IMR-90 (cell line): ENCODE results near the gene LENG1. TPM values are rescaled to one million over a fixed set of nuclear protein-coding genes. Genes with fewer than 3 reads are reported as not detected.

Experiments used
- ATAC-seq: fragments of 200-7000 bp; cut with Tn5 transposase; 2 replicates; pipeline ENCODE4 v1.9.1; 2020; ENCODE audit warnings: low read depth, mild to moderate bottlenecking, moderate library complexity
- BruUV-seq: library from RNA; stranded (reverse); fragments of 400-500 nt; replicated peaks from 2 replicates; lab custom pipeline; 2021; lab: Mats Ljungman, UMichigan
- CTCF ChIA-PET: fragments of 300-600 bp; formaldehyde crosslinking; extraction: SDS; loops from one replicate; lab custom pipeline; 2021; ENCODE audit warnings: antibody characterized with exemption; lab: Yijun Ruan, JAX
- POLR2A ChIA-PET: fragments of 300-600 bp; sonication (Branson Sonifier 250); formaldehyde crosslinking; loops from one replicate; lab custom pipeline; 2022; ENCODE audit warnings: antibody characterized with exemption; ENCODE audit not compliant: unreplicated experiment; lab: Charles Lee
- DNase-seq: peaks from one replicate; pipeline ENCODE4 v3.0.0; 2013
- H2AFZ ChIP-seq: replicated peaks from 2 replicates; pipeline ENCODE3; 2013; ENCODE audit warnings: low read length, mild to moderate bottlenecking; ENCODE audit not compliant: poor library complexity
- H2AK5ac ChIP-seq: 2 replicates; pipeline ENCODE4 v1.6.1; 2013; ENCODE audit warnings: low read depth, low read length, inconsistent platforms
- H2AK9ac ChIP-seq: replicated peaks from 2 replicates; pipeline ENCODE3; 2013; ENCODE audit warnings: mild to moderate bottlenecking, low read depth, low read length, moderate library complexity; ENCODE audit not compliant: poor library complexity
- H2BK120ac ChIP-seq: 2 replicates; pipeline ENCODE4 v1.6.1; 2013; ENCODE audit warnings: low read depth, low read length, inconsistent platforms
- H2BK15ac ChIP-seq: 3 replicates; pipeline ENCODE4 v1.6.1; 2013; ENCODE audit warnings: low read depth, low read length, inconsistent platforms
- H2BK20ac ChIP-seq: 2 replicates; pipeline ENCODE4 v1.6.1; 2013; ENCODE audit warnings: low read depth, mild to moderate bottlenecking, inconsistent platforms, low read length, moderate library complexity
- H2BK5ac ChIP-seq: 2 replicates; pipeline ENCODE4 v1.6.1; 2013; ENCODE audit warnings: mild to moderate bottlenecking, low read depth, low read length, inconsistent platforms; ENCODE audit not compliant: poor library complexity, severe bottlenecking
- H3K14ac ChIP-seq: replicated peaks from 2 replicates; pipeline ENCODE4 v1.6.1; 2013; ENCODE audit warnings: low read depth, low read length, inconsistent platforms
- H3K18ac ChIP-seq: 2 replicates; pipeline ENCODE4 v1.6.1; 2013; ENCODE audit warnings: low read depth, low read length, control low read depth
- H3K23ac ChIP-seq: 2 replicates; pipeline ENCODE4 v1.6.1; 2013; ENCODE audit warnings: low read depth, low read length, inconsistent platforms
- H3K27ac ChIP-seq: 2 replicates; pipeline ENCODE4 v1.5.1; 2013; ENCODE audit warnings: mild to moderate bottlenecking, control low read depth, low read length; ENCODE audit not compliant: insufficient read depth
- H3K27me3 ChIP-seq: 2 replicates; pipeline ENCODE4 v1.6.1; 2013; ENCODE audit warnings: low read length; ENCODE audit not compliant: control insufficient read depth, insufficient read depth
- H3K36me3 ChIP-seq: 2 replicates; pipeline ENCODE4 v1.6.1; 2013; ENCODE audit warnings: low read length, mixed read lengths; ENCODE audit not compliant: control insufficient read depth, insufficient read depth
- H3K4ac ChIP-seq: 2 replicates; pipeline ENCODE4 v1.6.1; 2013; ENCODE audit warnings: low read depth, low read length, inconsistent platforms
- H3K4me1 ChIP-seq: 2 replicates; pipeline ENCODE4 v1.6.1; 2013; ENCODE audit warnings: low read length, mixed read lengths; ENCODE audit not compliant: control insufficient read depth, insufficient read depth
- H3K4me2 ChIP-seq: 2 replicates; pipeline ENCODE4 v1.6.1; 2013; ENCODE audit warnings: low read depth, mild to moderate bottlenecking, control low read depth, low read length, moderate library complexity
- H3K4me3 ChIP-seq: 2 replicates; pipeline ENCODE4 v1.5.1; 2013; ENCODE audit warnings: low read depth, mild to moderate bottlenecking, control low read depth, low read length, moderate library complexity; ENCODE audit not compliant: insufficient read depth
- H3K56ac ChIP-seq: 2 replicates; pipeline ENCODE4 v1.6.1; 2013; ENCODE audit warnings: low read length, inconsistent platforms; ENCODE audit not compliant: insufficient read depth; ENCODE audit errors: extremely low read depth
- H3K79me1 ChIP-seq, 2 experiments: 2 replicates each; pipeline ENCODE4 v1.6.1; 2013; ENCODE audit warnings: low read length in 2 of 2, inconsistent platforms in 1 of 2, low read depth in 1 of 2
- H3K9ac ChIP-seq: 2 replicates; pipeline ENCODE4 v1.6.1; 2013; ENCODE audit warnings: low read depth, low read length, control low read depth
- H3K9me1 ChIP-seq: 2 replicates; pipeline ENCODE4 v1.6.1; 2013; ENCODE audit warnings: low read length, inconsistent platforms; ENCODE audit not compliant: insufficient read depth
- H3K9me3 ChIP-seq: 2 replicates; pipeline ENCODE4 v1.6.1; 2013; ENCODE audit warnings: low read length; ENCODE audit not compliant: control insufficient read depth, insufficient read depth
- H4K20me1 ChIP-seq: 2 replicates; pipeline ENCODE4 v1.6.1; 2013; ENCODE audit warnings: low read length, inconsistent platforms; ENCODE audit not compliant: insufficient read depth
- H4K5ac ChIP-seq: 2 replicates; pipeline ENCODE4 v1.6.1; 2013; ENCODE audit warnings: mild to moderate bottlenecking, low read depth, low read length, control low read depth
- H4K8ac ChIP-seq, 2 experiments: 2 replicates each; pipeline ENCODE4 v1.6.1; 2013; ENCODE audit warnings: low read depth in 2 of 2, low read length in 2 of 2, control low read depth in 1 of 2, inconsistent platforms in 1 of 2
- H4K91ac ChIP-seq: 2 replicates; pipeline ENCODE4 v1.6.1; 2013; ENCODE audit warnings: low read depth, low read length, inconsistent platforms; ENCODE audit not compliant: insufficient read depth
- CEBPB ChIP-seq: IDR thresholded peaks from 2 replicates; pipeline ENCODE4 v1.6.1; 2012; ENCODE audit warnings: low read depth, low read length, improper control_type of control experiment
- CHD1 ChIP-seq: IDR thresholded peaks from 2 replicates; pipeline ENCODE4 v1.6.1; 2012; ENCODE audit warnings: low read depth, low read length, improper control_type of control experiment
- ELK1 ChIP-seq: fragments of 150-350 bp; IDR thresholded peaks from 2 replicates; pipeline ENCODE4 v1.6.1; 2016; ENCODE audit warnings: low read depth, mild to moderate bottlenecking, low read length, moderate library complexity, borderline replicate concordance
- MAFK ChIP-seq: IDR thresholded peaks from 2 replicates; pipeline ENCODE4 v1.6.1; 2012; ENCODE audit warnings: low read depth, low read length, improper control_type of control experiment
- MXI1 ChIP-seq: IDR thresholded peaks from 2 replicates; pipeline ENCODE4 v1.6.1; 2012; ENCODE audit warnings: low read depth, mild to moderate bottlenecking, low read length, moderate library complexity, borderline replicate concordance
- NFE2L2 ChIP-seq: fragments of 150-350 bp; IDR thresholded peaks from 2 replicates; pipeline ENCODE4 v1.6.1; 2016; ENCODE audit warnings: low read depth, mild to moderate bottlenecking, low read length
- POLR2A ChIP-seq: IDR thresholded peaks from 2 replicates; pipeline ENCODE4 v1.6.1; 2012; ENCODE audit warnings: mild to moderate bottlenecking, low read depth, low read length
- USF2 ChIP-seq: fragments of 150-350 bp; IDR thresholded peaks from 2 replicates; pipeline ENCODE4 v1.6.1; 2017; ENCODE audit warnings: mild to moderate bottlenecking, antibody characterized with exemption, low read length, low read depth
- WGBS, 2 experiments: methylation state at CpG; one replicate each; pipeline versions ENCODE4 v1.1.5 to v1.1.7; 2013; ENCODE audit warnings: missing lambda C conversion rate in 2 of 2; ENCODE audit not compliant: insufficient read length in 1 of 2; ENCODE audit errors: extremely low coverage in 2 of 2; 5-methylcytosine and 5-hydroxymethylcytosine counted together
- dilution Hi-C: fragments of 300-500 bp; cut with HindIII; formaldehyde crosslinking; loops from one replicate; pipeline ENCODE4 v1.14.3; 2018; ENCODE audit warnings: low sequenced_read_pairs; ENCODE audit not compliant: unreplicated experiment
- in situ Hi-C: fragments of 300-500 bp; cut with MboI; formaldehyde crosslinking; loops from 3 replicates; pipeline ENCODE4 v1.14.3; 2019; ENCODE audit warnings: low sequenced_read_pairs, inconsistent platforms, mixed read lengths
- intact Hi-C: fragments of 100-400 bp; cut with micrococcal nuclease; formaldehyde crosslinking; loops from 2 replicates; pipeline ENCODE4 v1.10.0; 2022
- polyA plus RNA-seq, 3 experiments: library from polyadenylated mRNA; depleted of rRNA; stranded (reverse); fragments of >200 nt; gene quantifications; 2 replicates each; pipeline ENCODE4 v1.2.3, GENCODE V29; 2012; ENCODE audit warnings: low replicate concordance in 1 of 3
- total RNA-seq: library from RNA; depleted of rRNA; stranded (reverse); fragments of >200 nt; gene quantifications from 2 replicates; pipeline ENCODE4 v1.2.3, GENCODE V29; 2012

The LENG1 gene
- total and polyA plus RNA-seq, 2 of the 4 experiments (the other 2 are of a cell fraction), result 2.7 to 5.3 TPM

- Histone ChIP-seq H3K23ac (peak overlapping the region; percentile 51; the same call in 1 of the 2 replicates), H4K8ac (no peak overlapping the region), H3K9ac (no peak overlapping the region), H3K9me3 (no peaks in the 10 kb centered on the region), H2BK5ac (peak overlapping the region; percentile 12), H3K4me2 (no peak overlapping the region; the same call in 1 of the 2 replicates), H3K4me1 (peaks cover 31% of the 10 kb centered on the region), H3K4ac (no peak overlapping the region), H3K27ac (peak overlapping the region; percentile 48; the same call in 1 of the 2 replicates), H2BK20ac (no peak overlapping the region), H3K9me1 (peaks cover 27% of the 10 kb centered on the region), H4K91ac (no peak overlapping the region), H2AK9ac (no peak overlapping the region), H2AK5ac (no peak overlapping the region), H3K4me3 (no peak overlapping the region), H3K79me1 (peaks cover 6 to 70% of the 10 kb centered on the region in 2 experiments), H2AFZ (no peak overlapping the region), H3K27me3 (no peaks in the 10 kb centered on the region), H3K36me3 (peaks cover 44% of the 10 kb centered on the region), H2BK120ac (no peak overlapping the region), H3K14ac (no peak overlapping the region), H4K20me1 (peaks cover 81% of the 10 kb centered on the region), H3K56ac (no peak overlapping the region), H4K5ac (no peak overlapping the region), H2BK15ac (no peak overlapping the region), H3K18ac (no peak overlapping the region; the same call in 1 of the 2 replicates)
- ChIA-PET POLR2A (interaction anchor here (1.5 kb wide), 1 partner anchor 18 kb away, joined by 6 read pairs; the partner anchor contains the start of gene MBOAT7), CTCF (no interaction called here)
- in situ Hi-C loops (loop anchor here (10.0 kb wide), 1 partner anchor 247 kb away; no protein-coding TSS in a partner anchor), dilution Hi-C loops (no loop called here), intact Hi-C loops (no loop called here)
- ATAC-seq (peak; percentile 1; the same call in 1 of the 2 replicates), DNase-seq (peak; percentile 78)
- no TSS peak for BruUV-seq
- WGBS, 2 experiments, result 72% methylated on average over 8 of the region's 18 CpGs; no CpG with 5 or more reads in 1 of the 2 experiments
- 0 out of 2 replicates have a peak, but pooled peaks have one; percentile 21 for TF ChIP-seq MXI1
- no peak for TF ChIP-seq CHD1
- TF ChIP-seq MAFK, result no peak
- TF ChIP-seq ELK1, result no peak
- TF ChIP-seq NFE2L2, result no peak
- peak; percentile 88 for TF ChIP-seq CEBPB
- TF ChIP-seq USF2, result 0 out of 2 replicates have a peak, but pooled peaks have one; percentile 9
- TF ChIP-seq POLR2A, result peak; percentile 17; the same call in 1 of the 2 replicates
Observed at GRCh38 chr19:54207983-54208783, 48.7 kb upstream of the LENG1 start.
